HG03139 (cell line): ENCODE data around the gene MRPS10.
"Not testable (repeated sequence)": the region's sequence is repeated elsewhere in the genome, so short reads cannot be mapped to it uniquely, and the experiment has no call there.

ENCODE experiments used
- ATAC-seq: cut with Tn5 transposase; IDR thresholded peaks from one replicate; pipeline ENCODE4 v1.9.1; 2021; ENCODE audit not compliant: unreplicated experiment

The MRPS10 gene

GRCh38 chr6:42179261-42179944 lies 38.3 kb downstream of the MRPS10 start:
- ATAC-seq, result no peak

- no peak for ATAC-seq
Observed at GRCh38 chr6:42177514-42178364, 39.9 kb downstream of the MRPS10 start.

GRCh38 chr6:42176981-42177380 lies 40.7 kb downstream of the MRPS10 start:
- no peak for ATAC-seq

- ATAC-seq, result no peak
Observed at GRCh38 chr6:42175860-42176259, 41.8 kb downstream of the MRPS10 start.

GRCh38 chr6:42173101-42173500 lies 44.6 kb downstream of the MRPS10 start, which contains the start of gene GUCA1A:
Gene GUCA1A, plus strand, starts transcription at chr6:42173364. Its CDS starts 250 bp downstream, at chr6:42173614.
- ATAC-seq, result no peak

- ATAC-seq, result no peak
Observed at GRCh38 chr6:42171813-42172581, 45.7 kb downstream of the MRPS10 start.

GRCh38 chr6:42169780-42170179 lies 47.9 kb downstream of the MRPS10 start:
- not testable (repeated sequence) for ATAC-seq

- ATAC-seq, result no peak
Observed at GRCh38 chr6:42168650-42169049, 49.0 kb downstream of the MRPS10 start.

- no peak for ATAC-seq
Observed at GRCh38 chr6:42166444-42167141, 51.1 kb downstream of the MRPS10 start.

GRCh38 chr6:42165016-42165415 lies 52.6 kb downstream of the MRPS10 start:
- ATAC-seq, result no peak

GRCh38 chr6:42163981-42164380 lies 53.7 kb downstream of the MRPS10 start:
- ATAC-seq, result no peak

- ATAC-seq, result no peak
Observed at GRCh38 chr6:42162812-42163211, 54.8 kb downstream of the MRPS10 start.

GRCh38 chr6:42162384-42162783 lies 55.3 kb downstream of the MRPS10 start:
- ATAC-seq, result no peak

- ATAC-seq, result no peak
Observed at GRCh38 chr6:42159431-42160024, 58.1 kb downstream of the MRPS10 start.

- no peak for ATAC-seq
Observed at GRCh38 chr6:42158631-42159030, 59.0 kb downstream of the MRPS10 start.

GRCh38 chr6:42158011-42158410 lies 59.6 kb downstream of the MRPS10 start:
- no peak for ATAC-seq
